Measurements from ENCODE around the gene OR10H3.
"Not testable (repeated sequence)": the region's sequence is repeated elsewhere in the genome, so short reads cannot be mapped to it uniquely, and the experiment has no call there.

The OR10H3 gene

DNA sequence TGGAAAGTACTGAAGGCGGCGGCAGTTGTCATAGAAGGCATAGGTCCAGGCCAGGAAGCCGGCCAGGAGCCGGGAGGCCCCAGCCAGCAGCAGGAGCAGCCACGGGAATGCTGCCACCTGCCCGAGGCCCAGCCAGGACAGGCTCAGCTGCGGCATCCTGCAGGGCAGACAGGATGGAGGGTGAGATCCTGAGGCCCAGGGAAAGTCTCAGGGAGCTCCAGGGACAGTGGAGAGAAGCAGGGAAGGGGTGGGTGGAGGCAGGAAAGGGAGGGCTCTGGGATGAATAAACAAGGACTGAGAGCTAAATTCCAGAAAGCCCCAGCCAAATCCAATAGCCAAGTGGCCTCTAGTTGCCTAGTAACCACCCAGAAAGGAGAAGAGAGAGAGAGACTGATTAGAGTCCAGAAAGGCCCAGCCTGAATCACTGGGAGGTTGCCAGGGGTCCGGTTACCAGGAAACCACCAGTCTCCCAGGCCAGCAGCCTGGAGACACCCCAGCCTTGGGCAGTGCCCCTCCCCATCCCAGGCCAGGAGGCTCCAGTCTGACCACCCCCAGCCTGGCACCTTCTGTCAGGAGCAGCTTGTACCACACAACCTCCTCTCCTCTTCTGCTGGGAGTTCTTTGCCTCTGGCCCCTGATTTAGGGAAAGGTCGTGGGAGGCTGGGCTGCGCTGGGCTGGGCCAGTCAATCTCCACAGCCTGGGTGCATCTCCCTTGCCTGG lies 42.1 kb downstream of the OR10H3 start:
- no peak for FAIRE-seq

GRCh38 chr19:15780610-15781418 lies 43.0 kb downstream of the OR10H3 start:
- no peak for FAIRE-seq

- no peak for FAIRE-seq
Observed at GRCh38 chr19:15781661-15782060, 43.9 kb downstream of the OR10H3 start.

DNA sequence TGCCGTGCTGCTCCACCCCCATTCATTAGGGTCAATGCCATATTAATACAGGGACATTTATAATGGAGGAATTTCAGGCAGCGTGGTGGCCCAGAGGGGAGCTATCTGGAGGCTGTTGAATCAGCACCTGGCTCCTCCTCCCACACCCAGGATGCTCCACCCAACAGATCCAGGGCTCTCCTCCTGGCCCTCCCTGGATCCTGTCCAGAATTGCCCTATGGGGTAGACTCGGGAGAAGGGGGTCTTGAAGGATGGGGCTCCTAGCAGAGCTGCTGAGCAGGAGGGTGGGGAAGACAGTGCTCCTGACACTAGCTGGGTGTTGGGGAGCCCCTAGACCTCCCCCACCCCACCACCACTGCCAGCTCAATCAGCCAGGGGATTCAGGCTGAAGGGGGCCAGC lies 44.4 kb downstream of the OR10H3 start:
- no peak for FAIRE-seq

GRCh38 chr19:15782896-15783295 lies 45.1 kb downstream of the OR10H3 start:
- not testable (repeated sequence) for FAIRE-seq

- no peak for FAIRE-seq
Observed at GRCh38 chr19:15787611-15788155, 49.9 kb downstream of the OR10H3 start, which contains the start of gene OR10H5. Gene OR10H5 (plus strand): TSS chr19:15787661. CDS start chr19:15794049, 6,388 bp downstream.

GRCh38 chr19:15788594-15789270 lies 50.9 kb downstream of the OR10H3 start:
- FAIRE-seq: no peak

- no peak for FAIRE-seq
Observed at GRCh38 chr19:15790096-15790495, 52.3 kb downstream of the OR10H3 start.

Measured in colon (tissue), 2 donors.